ENCODE results near the gene TICAM1. TPM values are rescaled to one million over a fixed set of nuclear protein-coding genes. Genes with fewer than 3 reads are reported as not detected.
"Not testable (repeated sequence)": the region's sequence is repeated elsewhere in the genome, so short reads cannot be mapped to it uniquely, and the experiment has no call there.

The TICAM1 gene
- total RNA-seq, 1 donor: 3.3 TPM

- Histone ChIP-seq H3K36me3 (ENCODE audit: insufficient read depth, low read length) (peaks cover 82% of the 10 kb centered on the region), H3K4me2 (ENCODE audit: insufficient read depth, low read length) (no peak overlapping the region), H3K9me3 (ENCODE audit: low read depth, low read length) (no peaks in the 10 kb centered on the region), H4K20me1 (ENCODE audit: insufficient read depth, low read length) (peaks cover 3% of the 10 kb centered on the region), H3K4me3 (ENCODE audit: insufficient read depth, low read length) (no peak overlapping the region), H3K79me2 (ENCODE audit: insufficient read depth, low read length) (peaks cover 16% of the 10 kb centered on the region), H3K4me1 (ENCODE audit: insufficient read depth, low read length) (no peaks in the 10 kb centered on the region), H2AFZ (ENCODE audit: low read length) (no peak overlapping the region), H3K27me3 (ENCODE audit: insufficient read depth, low read length) (no peaks in the 10 kb centered on the region), H3K27ac (ENCODE audit: low read depth, low read length) (no peak overlapping the region)
- no peak for TF ChIP-seq CTCF (IDR thresholded peaks at IDR 0.05; ENCODE audit: extremely low read depth, low read depth, low read length)
- peak; percentile 22 for DNase-seq (ENCODE audit: insufficient read length, low spot score, missing footprints)
Observed at GRCh38 chr19:4847190-4847973, 15.9 kb upstream of the TICAM1 start.

DNA sequence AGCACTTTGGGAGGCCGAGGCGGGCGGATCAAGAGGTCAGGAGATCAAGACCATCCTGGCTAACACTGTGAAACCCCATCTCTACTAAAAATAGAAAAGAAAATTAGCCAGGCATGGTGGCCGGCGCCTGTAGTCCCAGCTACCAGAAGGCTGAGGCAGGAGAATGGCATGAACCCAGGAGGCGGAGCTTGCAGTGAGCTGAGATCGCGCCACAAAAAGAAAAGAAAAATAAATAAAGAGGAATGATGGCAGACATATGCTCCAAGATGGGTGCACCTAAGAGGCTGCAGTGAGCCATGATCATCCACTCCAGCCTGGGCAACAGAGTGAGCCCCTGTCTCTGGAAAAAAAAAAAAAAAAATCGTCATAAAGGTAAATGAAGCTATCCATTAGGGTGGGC, 14.5 kb upstream of the TICAM1 start:
- H3K9me3 ChIP-seq (ENCODE audit: low read depth, low read length); H2AFZ ChIP-seq (ENCODE audit: low read length); DNase-seq (ENCODE audit: insufficient read length, low spot score, missing footprints); H3K4me2 ChIP-seq (ENCODE audit: insufficient read depth, low read length); H3K4me1 ChIP-seq (ENCODE audit: insufficient read depth, low read length); H3K4me3 ChIP-seq (ENCODE audit: insufficient read depth, low read length); H3K27me3 ChIP-seq (ENCODE audit: insufficient read depth, low read length); H4K20me1 ChIP-seq (ENCODE audit: insufficient read depth, low read length); H3K27ac ChIP-seq (ENCODE audit: low read depth, low read length): not testable (repeated sequence)
- H3K36me3 ChIP-seq (ENCODE audit: insufficient read depth, low read length): peaks cover 75% of the 10 kb centered on the region
- peaks cover 10% of the 10 kb centered on the region for H3K79me2 ChIP-seq (ENCODE audit: insufficient read depth, low read length)

- H3K4me1 ChIP-seq (ENCODE audit: insufficient read depth, low read length): peaks cover 9% of the 10 kb centered on the region
- no peaks in the 10 kb centered on the region for H3K27me3 ChIP-seq (ENCODE audit: insufficient read depth, low read length)
- no peak overlapping the region for H3K27ac ChIP-seq (ENCODE audit: low read depth, low read length)
- no peak overlapping the region for H2AFZ ChIP-seq (ENCODE audit: low read length)
- H4K20me1 ChIP-seq (ENCODE audit: insufficient read depth, low read length): peaks cover 3% of the 10 kb centered on the region
- no peak overlapping the region for H3K4me3 ChIP-seq (ENCODE audit: insufficient read depth, low read length)
- peaks cover 75% of the 10 kb centered on the region for H3K36me3 ChIP-seq (ENCODE audit: insufficient read depth, low read length)
- H3K9me3 ChIP-seq (ENCODE audit: low read depth, low read length): no peaks in the 10 kb centered on the region
- TF ChIP-seq CTCF (IDR thresholded peaks at IDR 0.05; ENCODE audit: extremely low read depth, low read depth, low read length): no peak
- no peak overlapping the region for H3K4me2 ChIP-seq (ENCODE audit: insufficient read depth, low read length)
- DNase-seq (ENCODE audit: insufficient read length, low spot score, missing footprints): peak; percentile 48
- peaks cover 10% of the 10 kb centered on the region for H3K79me2 ChIP-seq (ENCODE audit: insufficient read depth, low read length)
Observed at GRCh38 chr19:4844348-4845179, 13.1 kb upstream of the TICAM1 start.

- H3K4me1 ChIP-seq (ENCODE audit: insufficient read depth, low read length): peaks cover 9% of the 10 kb centered on the region
- H3K27me3 ChIP-seq (ENCODE audit: insufficient read depth, low read length): no peaks in the 10 kb centered on the region
- H3K27ac ChIP-seq (ENCODE audit: low read depth, low read length): no peak overlapping the region
- no peaks in the 10 kb centered on the region for H3K9me3 ChIP-seq (ENCODE audit: low read depth, low read length)
- peaks cover 3% of the 10 kb centered on the region for H4K20me1 ChIP-seq (ENCODE audit: insufficient read depth, low read length)
- TF ChIP-seq CTCF (IDR thresholded peaks at IDR 0.05; ENCODE audit: extremely low read depth, low read depth, low read length): no peak
- H3K4me2 ChIP-seq (ENCODE audit: insufficient read depth, low read length): no peak overlapping the region
- H3K4me3 ChIP-seq (ENCODE audit: insufficient read depth, low read length): no peak overlapping the region
- peaks cover 77% of the 10 kb centered on the region for H3K36me3 ChIP-seq (ENCODE audit: insufficient read depth, low read length)
- no peak for DNase-seq (ENCODE audit: insufficient read length, low spot score, missing footprints)
- H2AFZ ChIP-seq (ENCODE audit: low read length): no peak overlapping the region
- peaks cover 10% of the 10 kb centered on the region for H3K79me2 ChIP-seq (ENCODE audit: insufficient read depth, low read length)
Observed at GRCh38 chr19:4843647-4843965, 12.1 kb upstream of the TICAM1 start.

Data from osteoblast (primary cell).